ENCODE measurements around the gene STYK1. TPM values are rescaled to one million over a fixed set of nuclear protein-coding genes. Genes with fewer than 3 reads are reported as not detected.

The STYK1 gene
- total and polyA plus RNA-seq, 4 donors, result 0.03 to 1.3 (median 0.08) TPM; not detected in 1

DNA sequence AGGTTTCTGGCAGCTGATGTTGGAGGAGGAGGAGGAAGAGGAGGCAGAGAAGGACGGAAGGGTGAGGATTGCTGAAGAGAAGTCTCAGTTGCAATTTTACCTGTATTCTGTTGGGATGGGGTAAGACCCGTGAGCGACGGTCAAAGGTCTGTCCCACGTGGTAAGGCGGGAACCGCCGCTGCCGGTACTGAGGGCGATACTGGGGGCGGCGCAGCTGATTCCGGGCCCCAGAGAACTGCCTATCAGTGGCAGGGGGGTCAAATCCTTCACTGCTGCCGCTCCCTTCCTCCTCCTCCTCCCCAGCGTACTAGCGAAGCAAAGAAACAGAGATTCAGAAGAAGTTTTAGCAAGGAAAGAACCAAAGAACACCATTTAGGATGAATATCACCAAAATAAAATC lies 36.0 kb upstream of the STYK1 start:
- Histone ChIP-seq H3K36me3 (ENCODE audit: control insufficient read depth in 4 of 4, insufficient read depth in 3 of 4, low read depth in 1 of 4, low read length in 3 of 4) (peaks cover 2 to 58% (median 29%) of the 10 kb centered on the region in 4 donors), H3K4me3 (ENCODE audit: low read depth in 1 of 3, low read length in 3 of 3) (no peak overlapping the region), H3K27ac (ENCODE audit: low read depth in 1 of 2, low read length in 2 of 2) (no peak overlapping the region), H3K4me1 (ENCODE audit: control insufficient read depth in 4 of 4, insufficient read depth in 4 of 4, low read length in 3 of 4) (no peaks in the 10 kb centered on the region), H3K9ac (ENCODE audit: low read depth in 1 of 2, low read length in 2 of 2) (no peak overlapping the region), H3K9me3 (ENCODE audit: control insufficient read depth in 4 of 4, low read length in 3 of 4) (no peaks in the 10 kb centered on the region), H3K27me3 (ENCODE audit: control insufficient read depth in 4 of 4, insufficient read depth in 4 of 4, low read length in 3 of 4) (no peaks in the 10 kb centered on the region)
- DNase-seq (ENCODE audit: low spot score), result no peak
- WGBS, result 94% methylated on average over 16 of the region's 16 CpGs
- TF ChIP-seq, protein P1, sequence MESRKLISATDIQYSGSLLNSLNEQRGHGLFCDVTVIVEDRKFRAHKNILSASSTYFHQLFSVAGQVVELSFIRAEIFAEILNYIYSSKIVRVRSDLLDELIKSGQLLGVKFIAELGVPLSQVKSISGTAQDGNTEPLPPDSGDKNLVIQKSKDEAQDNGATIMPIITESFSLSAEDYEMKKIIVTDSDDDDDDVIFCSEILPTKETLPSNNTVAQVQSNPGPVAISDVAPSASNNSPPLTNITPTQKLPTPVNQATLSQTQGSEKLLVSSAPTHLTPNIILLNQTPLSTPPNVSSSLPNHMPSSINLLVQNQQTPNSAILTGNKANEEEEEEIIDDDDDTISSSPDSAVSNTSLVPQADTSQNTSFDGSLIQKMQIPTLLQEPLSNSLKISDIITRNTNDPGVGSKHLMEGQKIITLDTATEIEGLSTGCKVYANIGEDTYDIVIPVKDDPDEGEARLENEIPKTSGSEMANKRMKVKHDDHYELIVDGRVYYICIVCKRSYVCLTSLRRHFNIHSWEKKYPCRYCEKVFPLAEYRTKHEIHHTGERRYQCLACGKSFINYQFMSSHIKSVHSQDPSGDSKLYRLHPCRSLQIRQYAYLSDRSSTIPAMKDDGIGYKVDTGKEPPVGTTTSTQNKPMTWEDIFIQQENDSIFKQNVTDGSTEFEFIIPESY (IDR thresholded peaks at IDR 0.05), result no peak
- TF ChIP-seq, protein P2, sequence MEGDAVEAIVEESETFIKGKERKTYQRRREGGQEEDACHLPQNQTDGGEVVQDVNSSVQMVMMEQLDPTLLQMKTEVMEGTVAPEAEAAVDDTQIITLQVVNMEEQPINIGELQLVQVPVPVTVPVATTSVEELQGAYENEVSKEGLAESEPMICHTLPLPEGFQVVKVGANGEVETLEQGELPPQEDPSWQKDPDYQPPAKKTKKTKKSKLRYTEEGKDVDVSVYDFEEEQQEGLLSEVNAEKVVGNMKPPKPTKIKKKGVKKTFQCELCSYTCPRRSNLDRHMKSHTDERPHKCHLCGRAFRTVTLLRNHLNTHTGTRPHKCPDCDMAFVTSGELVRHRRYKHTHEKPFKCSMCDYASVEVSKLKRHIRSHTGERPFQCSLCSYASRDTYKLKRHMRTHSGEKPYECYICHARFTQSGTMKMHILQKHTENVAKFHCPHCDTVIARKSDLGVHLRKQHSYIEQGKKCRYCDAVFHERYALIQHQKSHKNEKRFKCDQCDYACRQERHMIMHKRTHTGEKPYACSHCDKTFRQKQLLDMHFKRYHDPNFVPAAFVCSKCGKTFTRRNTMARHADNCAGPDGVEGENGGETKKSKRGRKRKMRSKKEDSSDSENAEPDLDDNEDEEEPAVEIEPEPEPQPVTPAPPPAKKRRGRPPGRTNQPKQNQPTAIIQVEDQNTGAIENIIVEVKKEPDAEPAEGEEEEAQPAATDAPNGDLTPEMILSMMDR (IDR thresholded peaks at IDR 0.05; ENCODE audit: low read depth, low read length, missing input control), result no peak
- no peak for TF ChIP-seq FOXA2 (IDR thresholded peaks at IDR 0.05)

DNA sequence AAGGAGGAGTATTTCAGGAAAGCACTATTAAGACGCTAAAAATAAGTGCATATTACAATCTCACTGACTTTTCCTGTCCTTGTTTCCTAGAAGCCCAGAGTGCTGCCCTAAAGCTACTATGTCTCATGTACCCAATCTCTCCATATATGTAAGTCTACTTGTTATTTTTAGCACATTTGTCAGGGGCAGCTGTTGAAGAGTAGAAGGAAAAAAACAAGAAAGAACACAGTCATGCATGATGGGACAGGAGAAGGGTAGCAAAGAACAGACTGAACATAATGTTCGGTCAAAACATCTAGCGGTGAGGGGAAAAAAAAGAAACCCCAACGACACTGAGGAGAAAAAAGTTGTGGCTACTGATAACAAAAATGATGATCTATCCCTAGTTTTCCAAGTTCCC lies 35.0 kb upstream of the STYK1 start:
- H3K4me1 ChIP-seq (ENCODE audit: control insufficient read depth in 4 of 4, insufficient read depth in 4 of 4, low read length in 3 of 4), result no peaks in the 10 kb centered on the region
- TF ChIP-seq HNF4A (conservative IDR thresholded peaks at IDR 0.05) (no peak), FOXA1 (IDR thresholded peaks at IDR 0.05) (no peak), HNF4G (IDR thresholded peaks at IDR 0.05) (no peak), RAD21 (IDR thresholded peaks at IDR 0.05) (no peak), SP1 (IDR thresholded peaks at IDR 0.05) (no peak), JUND (IDR thresholded peaks at IDR 0.05) (no peak), FOXA2 (IDR thresholded peaks at IDR 0.05) (no peak)
- TF ChIP-seq, protein P3, sequence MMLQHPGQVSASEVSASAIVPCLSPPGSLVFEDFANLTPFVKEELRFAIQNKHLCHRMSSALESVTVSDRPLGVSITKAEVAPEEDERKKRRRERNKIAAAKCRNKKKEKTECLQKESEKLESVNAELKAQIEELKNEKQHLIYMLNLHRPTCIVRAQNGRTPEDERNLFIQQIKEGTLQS (IDR thresholded peaks at IDR 0.05), result no peak
- TF ChIP-seq, protein P2 (IDR thresholded peaks at IDR 0.05; ENCODE audit: low read depth, low read length, missing input control), result no peak
- TF ChIP-seq, protein P4, sequence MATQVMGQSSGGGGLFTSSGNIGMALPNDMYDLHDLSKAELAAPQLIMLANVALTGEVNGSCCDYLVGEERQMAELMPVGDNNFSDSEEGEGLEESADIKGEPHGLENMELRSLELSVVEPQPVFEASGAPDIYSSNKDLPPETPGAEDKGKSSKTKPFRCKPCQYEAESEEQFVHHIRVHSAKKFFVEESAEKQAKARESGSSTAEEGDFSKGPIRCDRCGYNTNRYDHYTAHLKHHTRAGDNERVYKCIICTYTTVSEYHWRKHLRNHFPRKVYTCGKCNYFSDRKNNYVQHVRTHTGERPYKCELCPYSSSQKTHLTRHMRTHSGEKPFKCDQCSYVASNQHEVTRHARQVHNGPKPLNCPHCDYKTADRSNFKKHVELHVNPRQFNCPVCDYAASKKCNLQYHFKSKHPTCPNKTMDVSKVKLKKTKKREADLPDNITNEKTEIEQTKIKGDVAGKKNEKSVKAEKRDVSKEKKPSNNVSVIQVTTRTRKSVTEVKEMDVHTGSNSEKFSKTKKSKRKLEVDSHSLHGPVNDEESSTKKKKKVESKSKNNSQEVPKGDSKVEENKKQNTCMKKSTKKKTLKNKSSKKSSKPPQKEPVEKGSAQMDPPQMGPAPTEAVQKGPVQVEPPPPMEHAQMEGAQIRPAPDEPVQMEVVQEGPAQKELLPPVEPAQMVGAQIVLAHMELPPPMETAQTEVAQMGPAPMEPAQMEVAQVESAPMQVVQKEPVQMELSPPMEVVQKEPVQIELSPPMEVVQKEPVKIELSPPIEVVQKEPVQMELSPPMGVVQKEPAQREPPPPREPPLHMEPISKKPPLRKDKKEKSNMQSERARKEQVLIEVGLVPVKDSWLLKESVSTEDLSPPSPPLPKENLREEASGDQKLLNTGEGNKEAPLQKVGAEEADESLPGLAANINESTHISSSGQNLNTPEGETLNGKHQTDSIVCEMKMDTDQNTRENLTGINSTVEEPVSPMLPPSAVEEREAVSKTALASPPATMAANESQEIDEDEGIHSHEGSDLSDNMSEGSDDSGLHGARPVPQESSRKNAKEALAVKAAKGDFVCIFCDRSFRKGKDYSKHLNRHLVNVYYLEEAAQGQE (IDR thresholded peaks at IDR 0.05), result no peak
- H3K9ac ChIP-seq (ENCODE audit: low read depth in 1 of 2, low read length in 2 of 2), result no peak overlapping the region
- H3K4me3 ChIP-seq (ENCODE audit: low read depth in 1 of 3, low read length in 3 of 3), result no peak overlapping the region
- no peaks in the 10 kb centered on the region for H3K9me3 ChIP-seq (ENCODE audit: control insufficient read depth in 4 of 4, low read length in 3 of 4)
- H3K27ac ChIP-seq (ENCODE audit: low read depth in 1 of 2, low read length in 2 of 2), result no peak overlapping the region
- H3K36me3 ChIP-seq (ENCODE audit: control insufficient read depth in 4 of 4, insufficient read depth in 3 of 4, low read depth in 1 of 4, low read length in 3 of 4), result peaks cover 2 to 55% (median 25%) of the 10 kb centered on the region in 4 donors
- H3K27me3 ChIP-seq (ENCODE audit: control insufficient read depth in 4 of 4, insufficient read depth in 4 of 4, low read length in 3 of 4), result no peaks in the 10 kb centered on the region
- DNase-seq (ENCODE audit: low spot score), result no peak
- WGBS, result 79% methylated on average over 4 of the region's 4 CpGs

Data from liver (tissue), 9 donors.